ENCODE results near the gene PDHB. TPM values are rescaled to one million over a fixed set of nuclear protein-coding genes. Genes with fewer than 3 reads are reported as not detected.
A peak's percentile ranks its signal among the peaks of the same experiment; 100 is the strongest.

Gene PDHB
- total and polyA plus RNA-seq, 9 donors, result 24.4 to 98.4 (median 36.4) TPM

DNA sequence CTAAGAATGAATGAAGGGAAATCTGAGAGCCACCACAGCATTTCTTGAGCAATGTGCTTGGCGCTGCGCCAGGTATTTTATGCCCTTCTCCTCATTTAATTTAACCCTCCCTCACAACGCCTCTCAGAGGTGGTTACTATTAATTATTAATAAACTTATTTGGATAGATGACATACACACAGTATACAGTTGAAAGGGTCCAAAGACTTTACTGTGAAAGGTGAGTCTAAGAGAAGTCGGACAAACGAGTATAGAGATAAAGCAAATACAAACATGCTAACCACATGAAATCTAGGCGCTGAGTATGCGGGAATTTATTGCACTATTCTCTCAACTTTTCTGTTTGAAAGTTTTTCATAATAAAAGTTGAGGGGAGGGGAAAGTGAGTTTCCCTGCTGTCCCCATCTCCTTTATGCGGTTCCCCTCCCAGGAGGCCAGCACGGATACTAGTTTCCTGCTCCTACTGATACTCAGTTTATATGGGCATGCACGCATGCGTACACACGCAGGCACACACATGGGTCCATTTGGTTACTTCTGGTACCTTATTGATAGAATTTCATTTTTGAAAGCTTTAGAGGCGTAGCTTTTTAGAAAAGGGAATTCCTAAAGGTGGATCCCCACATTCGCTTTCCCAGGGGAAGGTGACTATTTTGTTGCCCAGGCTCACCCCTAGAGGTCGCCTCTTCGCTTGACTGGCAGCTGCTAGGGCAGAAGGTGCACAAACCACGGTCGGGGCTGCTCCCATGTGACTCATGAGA lies 29.7 kb upstream of the PDHB start:
- 17 to 22% (median 20%) methylated on average over 18 of the region's 18 CpGs for WGBS, 3 donors
- peaks cover 5% of the 10 kb centered on the region for H3K4me1 ChIP-seq (ENCODE audit: insufficient read depth)
- H3K4me3 ChIP-seq, result peak overlapping the region; percentile 10
- H3K27me3 ChIP-seq, result no peaks in the 10 kb centered on the region
- peak; percentile 47 to 63 (median 58) for DNase-seq
- no peak overlapping the region for H3K27ac ChIP-seq
- TF ChIP-seq POLR2A (IDR thresholded peaks at IDR 0.05), result no peak
- no peak for TF ChIP-seq EP300 (IDR thresholded peaks at IDR 0.05)
- TF ChIP-seq, protein P1, sequence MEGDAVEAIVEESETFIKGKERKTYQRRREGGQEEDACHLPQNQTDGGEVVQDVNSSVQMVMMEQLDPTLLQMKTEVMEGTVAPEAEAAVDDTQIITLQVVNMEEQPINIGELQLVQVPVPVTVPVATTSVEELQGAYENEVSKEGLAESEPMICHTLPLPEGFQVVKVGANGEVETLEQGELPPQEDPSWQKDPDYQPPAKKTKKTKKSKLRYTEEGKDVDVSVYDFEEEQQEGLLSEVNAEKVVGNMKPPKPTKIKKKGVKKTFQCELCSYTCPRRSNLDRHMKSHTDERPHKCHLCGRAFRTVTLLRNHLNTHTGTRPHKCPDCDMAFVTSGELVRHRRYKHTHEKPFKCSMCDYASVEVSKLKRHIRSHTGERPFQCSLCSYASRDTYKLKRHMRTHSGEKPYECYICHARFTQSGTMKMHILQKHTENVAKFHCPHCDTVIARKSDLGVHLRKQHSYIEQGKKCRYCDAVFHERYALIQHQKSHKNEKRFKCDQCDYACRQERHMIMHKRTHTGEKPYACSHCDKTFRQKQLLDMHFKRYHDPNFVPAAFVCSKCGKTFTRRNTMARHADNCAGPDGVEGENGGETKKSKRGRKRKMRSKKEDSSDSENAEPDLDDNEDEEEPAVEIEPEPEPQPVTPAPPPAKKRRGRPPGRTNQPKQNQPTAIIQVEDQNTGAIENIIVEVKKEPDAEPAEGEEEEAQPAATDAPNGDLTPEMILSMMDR (IDR thresholded peaks at IDR 0.05), result peak in 1 of 3 donors; percentile 48
- H3K36me3 ChIP-seq, result no peaks in the 10 kb centered on the region
- intact Hi-C loops (cut with DNase I), result no loop called here
- no peaks in the 10 kb centered on the region for H3K9me3 ChIP-seq

DNA sequence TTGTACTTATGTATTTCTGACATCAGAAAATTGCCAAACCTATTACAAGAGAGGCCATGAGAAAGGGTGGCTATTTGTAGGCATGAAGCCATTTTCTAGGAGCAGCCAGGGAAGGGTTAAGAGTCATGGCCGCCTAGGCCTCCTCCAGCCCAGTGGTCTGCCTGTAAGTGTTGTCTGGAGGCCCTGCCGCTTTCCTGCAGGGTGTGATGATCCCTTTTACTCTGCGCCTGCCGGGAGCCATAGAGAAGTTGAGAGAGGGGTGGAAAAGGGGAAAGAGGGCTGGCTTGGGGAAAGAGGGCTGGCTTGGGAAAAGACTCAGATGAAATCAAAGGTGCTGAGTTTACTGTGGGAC lies 29.2 kb upstream of the PDHB start:
- Histone ChIP-seq H3K9me3 (no peaks in the 10 kb centered on the region), H3K36me3 (no peaks in the 10 kb centered on the region), H3K27ac (no peak overlapping the region), H3K4me3 (no peak overlapping the region), H3K4me1 (ENCODE audit: insufficient read depth) (peaks cover 5% of the 10 kb centered on the region), H3K27me3 (no peaks in the 10 kb centered on the region)
- no peak for TF ChIP-seq POLR2A (IDR thresholded peaks at IDR 0.05)
- TF ChIP-seq, protein P1 (IDR thresholded peaks at IDR 0.05), result no peak
- TF ChIP-seq EP300 (IDR thresholded peaks at IDR 0.05), result no peak
- 75 to 77% (median 75%) methylated on average over 4 of the region's 4 CpGs for WGBS, 3 donors
- DNase-seq, result no peak
- intact Hi-C loops (cut with DNase I), result no loop called here

DNA sequence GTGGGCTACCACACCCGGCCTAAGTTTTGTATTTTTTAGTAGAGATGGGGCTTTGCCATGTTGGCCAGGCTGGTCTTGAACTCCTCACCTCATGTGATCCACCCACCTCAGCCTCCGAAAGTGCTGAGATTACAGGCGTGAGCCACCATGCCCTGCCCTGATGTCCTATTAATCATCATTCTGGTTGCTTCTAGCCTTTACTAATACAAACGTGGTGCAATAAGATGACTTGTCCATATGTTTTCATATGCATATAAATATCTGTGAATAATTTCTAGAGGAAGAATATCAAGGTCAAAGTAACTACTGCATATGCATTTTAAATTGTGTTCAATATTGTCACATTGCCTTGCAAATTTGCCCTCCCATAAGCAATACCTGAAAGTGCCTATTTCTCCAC lies 25.5 kb upstream of the PDHB start:
- H3K27me3 ChIP-seq, result no peaks in the 10 kb centered on the region
- no peak overlapping the region for H3K27ac ChIP-seq
- intact Hi-C loops (cut with DNase I), result no loop called here
- no peak for DNase-seq
- no peaks in the 10 kb centered on the region for H3K36me3 ChIP-seq
- WGBS, 3 donors, result 73 to 76% (median 74%) methylated on average over 4 of the region's 4 CpGs
- TF ChIP-seq EP300 (IDR thresholded peaks at IDR 0.05) (no peak), POLR2A (IDR thresholded peaks at IDR 0.05) (no peak)
- TF ChIP-seq, protein P1 (IDR thresholded peaks at IDR 0.05), result no peak
- H3K4me3 ChIP-seq, result no peak overlapping the region
- H3K9me3 ChIP-seq, result no peaks in the 10 kb centered on the region
- H3K4me1 ChIP-seq (ENCODE audit: insufficient read depth), result peaks cover 5% of the 10 kb centered on the region

DNA sequence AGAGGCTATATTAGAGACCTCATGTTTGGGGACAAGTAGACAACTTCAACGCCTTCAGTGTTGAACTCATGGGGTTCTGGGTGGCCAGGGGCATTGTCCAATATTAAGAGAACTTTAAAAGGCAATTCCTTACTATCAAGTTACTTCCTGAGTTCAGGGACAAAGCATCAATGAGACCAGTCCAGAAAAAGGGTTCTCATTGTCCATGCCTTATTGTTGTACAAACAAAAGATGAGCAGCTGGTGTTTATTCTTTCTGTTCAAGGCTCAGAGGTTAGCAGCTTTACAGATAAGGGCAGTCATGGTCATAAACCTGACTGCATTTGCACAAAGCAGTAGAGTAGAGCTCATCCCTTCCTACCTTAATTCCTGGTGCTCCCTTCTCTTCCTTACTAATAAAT lies 18.5 kb upstream of the PDHB start:
- Histone ChIP-seq H3K9me3 (no peaks in the 10 kb centered on the region), H3K27me3 (no peaks in the 10 kb centered on the region), H3K4me1 (ENCODE audit: insufficient read depth) (no peaks in the 10 kb centered on the region), H3K27ac (no peak overlapping the region), H3K4me3 (no peak overlapping the region), H3K36me3 (no peaks in the 10 kb centered on the region)
- DNase-seq, result no peak
- no peak for TF ChIP-seq POLR2A (IDR thresholded peaks at IDR 0.05)
- TF ChIP-seq EP300 (IDR thresholded peaks at IDR 0.05), result no peak
- TF ChIP-seq, protein P1 (IDR thresholded peaks at IDR 0.05), result no peak
- 44 to 48% (median 48%) methylated on average over 1 of the region's 1 CpG for WGBS, 3 donors
- intact Hi-C loops (cut with DNase I), result no loop called here
